Measurements from ENCODE around the gene AATK.
A peak's percentile ranks its signal among the peaks of the same experiment; 100 is the strongest.
"Not testable (repeated sequence)": the region's sequence is repeated elsewhere in the genome, so short reads cannot be mapped to it uniquely, and the experiment has no call there.

Gene AATK

DNA sequence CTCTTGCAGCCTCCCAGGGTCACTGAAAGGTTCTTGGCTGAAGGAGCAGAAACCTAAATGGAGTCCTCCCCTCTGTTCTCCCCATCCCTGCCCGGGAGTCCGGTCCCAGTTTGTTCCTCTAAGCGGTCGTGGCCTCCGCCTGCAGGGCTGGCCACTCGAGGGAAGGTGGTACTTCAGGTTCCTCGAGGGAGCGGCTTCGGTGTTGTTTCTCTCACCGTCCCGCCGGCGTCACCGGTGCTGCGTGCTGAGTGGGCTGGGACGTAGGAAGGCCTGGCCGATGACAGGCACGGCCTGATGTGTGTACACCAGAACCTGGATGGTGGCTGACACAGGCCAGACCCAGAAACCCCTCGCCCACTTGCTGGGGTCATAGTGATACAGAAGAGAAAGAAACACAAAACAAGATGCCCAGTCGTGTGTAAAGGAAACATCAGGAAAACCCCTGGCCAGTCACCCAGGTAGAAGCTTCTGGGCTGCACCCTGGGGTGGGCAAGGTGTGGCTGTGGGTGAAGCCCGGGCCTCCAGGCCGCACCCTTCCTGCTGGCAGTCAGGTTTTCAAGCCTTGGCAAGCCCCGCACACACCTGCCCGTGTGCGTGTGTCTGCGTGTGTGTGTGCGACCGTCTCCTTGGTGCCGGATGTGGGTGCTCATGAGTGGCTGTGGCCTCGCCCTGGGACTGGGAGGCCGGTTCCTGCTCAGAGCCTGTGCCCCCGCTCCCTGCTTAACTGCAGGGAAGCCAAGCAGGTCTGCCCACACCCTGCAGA, 79.1 kb downstream of the AATK start:
- Histone ChIP-seq H3K9ac (ENCODE audit: low read length) (no peak overlapping the region), H3K4me1 (ENCODE audit: control insufficient read depth, insufficient read depth, low read length) (no peaks in the 10 kb centered on the region), H3K36me3 (ENCODE audit: control insufficient read depth, insufficient read depth, low read length) (peaks cover 4% of the 10 kb centered on the region), H3K27me3 (ENCODE audit: control insufficient read depth, insufficient read depth, low read length) (no peaks in the 10 kb centered on the region), H3K4me3 (ENCODE audit: low read length) (no peak overlapping the region), H3K27ac (ENCODE audit: low read depth, low read length) (no peak overlapping the region)

DNA sequence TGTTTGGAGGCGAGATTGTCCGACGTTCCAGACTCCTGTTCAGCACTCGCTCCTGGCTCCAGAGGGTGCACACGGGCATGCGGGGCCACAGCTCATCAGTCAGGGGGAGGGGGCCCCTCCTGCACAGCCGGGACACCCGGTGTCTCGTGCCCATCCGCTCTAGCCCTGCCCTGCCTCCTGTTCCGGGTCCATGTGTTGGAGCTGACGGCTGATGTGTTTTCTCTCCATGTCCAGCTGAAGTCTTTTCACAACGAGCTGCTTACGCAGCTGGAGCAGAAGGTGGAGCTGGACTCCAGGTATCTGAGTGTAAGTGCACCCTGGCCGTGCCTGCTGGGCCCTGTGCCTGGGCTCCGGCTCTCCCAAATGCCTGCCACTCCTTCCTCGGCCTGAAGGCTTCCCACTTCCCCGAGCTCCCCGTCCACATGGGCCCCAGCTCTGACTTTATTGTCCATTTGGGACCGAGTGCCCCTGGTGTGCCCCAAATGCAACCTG, 80.6 kb downstream of the AATK start:
- no peak overlapping the region for H3K27ac ChIP-seq (ENCODE audit: low read depth, low read length)
- H3K4me1 ChIP-seq (ENCODE audit: control insufficient read depth, insufficient read depth, low read length): no peaks in the 10 kb centered on the region
- no peak overlapping the region for H3K9ac ChIP-seq (ENCODE audit: low read length)

DNA sequence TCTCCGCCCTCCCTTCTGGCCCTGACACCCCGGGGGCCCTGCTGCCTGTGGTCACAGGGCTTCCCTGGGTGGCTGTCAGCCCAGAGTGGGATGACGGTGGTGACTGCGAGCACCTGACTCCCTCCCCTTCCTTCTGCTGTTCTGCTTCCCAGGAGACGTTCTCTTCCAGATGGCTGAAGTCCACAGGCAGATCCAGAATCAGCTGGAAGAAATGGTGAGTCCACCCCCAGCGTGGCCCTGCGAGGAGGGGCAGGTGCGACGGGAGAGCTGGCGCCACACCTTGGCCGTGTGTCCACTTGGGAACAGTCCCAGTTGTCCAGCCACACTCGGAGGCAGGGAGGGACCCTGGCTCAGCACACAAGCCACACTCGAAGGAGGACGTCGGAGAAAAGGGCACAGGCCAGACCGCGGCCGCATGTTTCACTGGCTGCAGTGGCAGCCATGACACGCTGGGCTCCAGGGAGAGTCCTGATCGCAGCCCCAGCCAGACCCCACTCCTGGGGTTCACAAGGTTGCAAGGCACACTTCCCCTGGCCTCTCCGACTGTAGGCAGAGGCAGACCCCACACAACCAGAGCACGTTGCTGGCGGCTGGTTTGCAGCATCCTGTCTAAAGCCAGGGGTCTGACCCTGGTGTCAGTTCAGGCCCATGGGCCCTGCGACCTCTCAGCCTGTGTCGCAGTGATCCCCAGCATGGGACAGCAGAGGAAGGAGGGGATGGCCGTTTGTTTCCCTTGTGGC, 81.2 kb downstream of the AATK start:
- Histone ChIP-seq H3K4me1 (ENCODE audit: control insufficient read depth, insufficient read depth, low read length) (no peaks in the 10 kb centered on the region), H3K9ac (ENCODE audit: low read length) (no peak overlapping the region), H3K27ac (ENCODE audit: low read depth, low read length) (no peak overlapping the region), H3K4me3 (ENCODE audit: low read length) (no peak overlapping the region), H3K27me3 (ENCODE audit: control insufficient read depth, insufficient read depth, low read length) (no peaks in the 10 kb centered on the region), H3K36me3 (ENCODE audit: control insufficient read depth, insufficient read depth, low read length) (peaks cover 4% of the 10 kb centered on the region)

More for the DNA sequence above, 80.6 kb downstream of the AATK start:
- H3K36me3 ChIP-seq (ENCODE audit: control insufficient read depth, insufficient read depth, low read length): peaks cover 4% of the 10 kb centered on the region
- no peaks in the 10 kb centered on the region for H3K27me3 ChIP-seq (ENCODE audit: control insufficient read depth, insufficient read depth, low read length)
- no peak overlapping the region for H3K4me3 ChIP-seq (ENCODE audit: low read length)

DNA sequence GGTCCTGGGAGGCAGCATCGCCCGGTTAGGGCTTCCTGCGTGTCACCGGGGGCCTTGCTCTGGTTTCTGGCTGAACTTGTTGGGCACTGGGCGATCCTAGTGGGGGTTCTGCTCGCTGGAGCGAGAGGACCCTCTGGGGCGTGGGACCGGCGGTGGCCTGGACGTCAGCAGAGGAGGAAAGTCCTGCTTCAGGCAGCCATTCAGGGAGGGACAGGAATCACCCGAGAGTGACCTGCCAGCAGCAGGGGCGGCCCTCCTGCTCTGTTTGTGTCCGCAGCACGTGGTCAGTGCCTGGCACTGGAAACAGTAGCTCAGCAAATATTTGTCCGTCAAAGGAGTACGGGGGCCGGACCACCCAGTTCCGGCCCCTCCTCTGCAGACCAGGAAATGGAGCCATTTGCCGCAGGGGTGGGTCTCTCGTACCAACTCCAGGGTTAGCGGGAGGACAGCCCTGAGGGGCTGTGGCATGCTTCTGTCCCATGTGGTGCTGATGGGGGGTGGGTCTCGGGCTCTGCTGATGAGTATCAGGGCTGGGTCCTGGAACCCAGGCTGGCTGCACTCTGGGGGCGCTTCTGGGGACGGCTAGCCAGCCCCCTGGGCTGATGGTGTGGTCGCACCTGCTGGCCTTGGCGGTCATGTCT, 82.8 kb downstream of the AATK start:
- Histone ChIP-seq H3K27ac (ENCODE audit: low read depth, low read length) (peak overlapping the region; percentile 18), H3K4me3 (ENCODE audit: low read length) (no peak overlapping the region), H3K9ac (ENCODE audit: low read length) (no peak overlapping the region), H3K27me3 (ENCODE audit: control insufficient read depth, insufficient read depth, low read length) (no peaks in the 10 kb centered on the region), H3K36me3 (ENCODE audit: control insufficient read depth, insufficient read depth, low read length) (peaks cover 4% of the 10 kb centered on the region), H3K4me1 (ENCODE audit: control insufficient read depth, insufficient read depth, low read length) (no peaks in the 10 kb centered on the region)

DNA sequence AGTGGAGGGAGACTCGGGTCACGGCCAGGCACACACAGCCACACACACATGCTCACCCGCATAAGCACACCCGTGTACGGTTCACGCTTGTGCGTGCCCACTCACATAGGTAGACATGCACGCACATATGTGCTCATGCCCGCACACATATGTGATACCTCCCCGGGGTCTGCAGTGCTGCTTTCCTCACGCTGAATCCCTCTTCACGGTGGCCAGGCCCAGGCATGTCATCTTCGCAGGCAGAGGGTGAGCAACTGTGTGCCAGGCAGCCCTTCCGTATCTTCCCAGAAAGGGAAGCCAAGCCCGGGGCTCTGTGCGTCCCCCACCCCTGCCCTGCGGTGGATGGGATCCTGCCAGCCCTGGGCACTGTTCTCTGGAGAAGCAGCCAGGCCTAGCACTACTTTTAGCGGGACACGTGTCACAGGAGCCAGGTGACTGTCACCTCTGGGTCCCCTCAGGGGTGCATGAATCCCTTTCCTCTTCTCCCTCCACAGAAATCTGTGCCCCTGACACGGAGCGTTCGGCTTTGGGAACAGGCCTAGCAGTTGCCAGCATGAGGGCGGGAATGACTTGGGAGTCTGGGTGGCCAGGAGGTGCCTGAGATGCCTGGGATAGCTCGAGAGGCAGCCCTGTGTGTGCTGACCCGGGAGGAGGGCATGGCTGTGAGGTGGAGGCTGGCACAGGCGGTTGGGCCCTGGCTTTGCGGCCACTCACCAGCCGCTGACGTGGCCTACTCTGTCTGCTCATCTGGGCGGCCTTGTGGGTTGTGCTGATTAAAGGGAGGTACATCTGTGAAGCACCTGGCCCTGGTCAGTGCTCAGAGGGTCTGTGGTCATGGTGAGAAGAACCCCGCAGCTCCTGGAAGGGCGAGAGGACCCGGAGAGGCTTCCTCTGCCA, 83.6 kb downstream of the AATK start:
- Histone ChIP-seq H3K4me1 (ENCODE audit: control insufficient read depth, insufficient read depth, low read length) (no peaks in the 10 kb centered on the region), H3K4me3 (ENCODE audit: low read length) (no peak overlapping the region), H3K27me3 (ENCODE audit: control insufficient read depth, insufficient read depth, low read length) (no peaks in the 10 kb centered on the region), H3K27ac (ENCODE audit: low read depth, low read length) (peak overlapping the region; percentile 18), H3K9ac (ENCODE audit: low read length) (no peak overlapping the region), H3K36me3 (ENCODE audit: control insufficient read depth, insufficient read depth, low read length) (peaks cover 2% of the 10 kb centered on the region)

DNA sequence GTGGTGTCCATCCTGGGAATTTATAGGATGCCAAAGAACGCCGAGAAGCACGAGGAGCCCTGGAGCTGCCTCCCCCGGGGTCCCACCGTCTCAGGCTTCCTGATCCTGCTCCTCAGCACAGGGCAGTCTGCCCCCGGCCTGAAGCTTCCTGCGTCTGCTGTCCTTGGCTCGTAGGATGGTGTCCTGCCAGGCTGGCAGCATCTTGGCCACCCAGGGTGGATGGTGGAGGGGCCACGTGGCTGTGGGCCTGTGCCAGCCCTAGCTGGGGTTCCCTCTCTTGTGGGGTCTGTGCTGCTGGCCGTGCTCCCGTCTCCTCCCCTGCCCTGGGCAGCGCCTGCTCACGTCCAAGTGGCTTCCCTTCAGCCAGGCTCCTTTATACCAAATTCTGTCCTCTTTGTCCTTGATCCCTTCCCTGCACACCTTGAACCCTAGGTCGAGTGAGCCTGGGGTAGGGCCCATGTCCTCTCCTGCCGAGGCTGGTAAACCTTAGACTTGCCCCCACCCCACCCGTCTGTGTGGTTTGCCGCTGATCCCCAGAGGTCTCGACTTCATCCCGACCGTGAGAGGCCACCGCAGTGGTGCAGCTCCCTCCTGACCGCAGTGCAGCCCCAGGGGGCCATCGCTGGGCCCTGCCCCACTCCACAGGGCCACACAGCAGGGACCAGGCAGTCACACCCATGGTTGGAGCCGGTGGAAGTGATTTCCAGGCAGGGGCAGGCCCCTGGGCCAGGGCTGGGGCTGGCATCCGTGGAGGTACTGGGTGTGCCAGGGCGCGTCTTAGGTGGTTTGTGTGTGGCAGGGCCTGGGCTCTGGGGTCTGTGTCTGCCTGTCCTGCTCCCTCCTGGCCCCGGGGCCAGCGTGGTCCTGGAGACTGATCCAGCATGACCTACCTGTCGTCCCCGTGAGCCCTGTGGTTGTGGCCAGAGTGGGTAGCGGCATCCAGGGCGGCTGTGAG, 84.5 kb downstream of the AATK start:
- no peaks in the 10 kb centered on the region for H3K27me3 ChIP-seq (ENCODE audit: control insufficient read depth, insufficient read depth, low read length)
- no peaks in the 10 kb centered on the region for H3K4me1 ChIP-seq (ENCODE audit: control insufficient read depth, insufficient read depth, low read length)
- no peak overlapping the region for H3K4me3 ChIP-seq (ENCODE audit: low read length)
- peak overlapping the region; percentile 0 for H3K27ac ChIP-seq (ENCODE audit: low read depth, low read length)
- H3K36me3 ChIP-seq (ENCODE audit: control insufficient read depth, insufficient read depth, low read length): no peaks in the 10 kb centered on the region
- no peak overlapping the region for H3K9ac ChIP-seq (ENCODE audit: low read length)

DNA sequence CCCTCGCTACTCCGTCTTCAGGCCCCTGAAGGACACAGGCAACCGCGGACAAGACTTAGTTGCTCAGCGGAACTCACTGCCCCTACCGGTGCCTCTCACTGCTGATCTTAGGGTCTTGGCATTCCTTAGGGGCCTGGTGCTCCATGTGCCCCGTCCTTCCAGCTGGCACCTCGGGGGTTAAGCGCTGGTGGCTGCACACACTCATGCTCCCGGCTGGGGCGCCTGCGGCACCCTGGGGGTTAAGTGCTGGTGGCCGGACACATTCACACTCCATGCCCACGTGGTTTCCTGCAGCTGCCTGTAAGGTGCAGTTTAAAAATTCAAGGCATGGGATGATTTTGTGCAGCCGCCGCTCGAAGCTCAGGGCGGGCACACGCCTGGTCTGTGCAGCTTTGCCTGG, 86.0 kb downstream of the AATK start:
- Histone ChIP-seq H3K27ac (ENCODE audit: low read depth, low read length) (no peak overlapping the region), H3K36me3 (ENCODE audit: control insufficient read depth, insufficient read depth, low read length) (no peaks in the 10 kb centered on the region), H3K4me1 (ENCODE audit: control insufficient read depth, insufficient read depth, low read length) (no peaks in the 10 kb centered on the region), H3K27me3 (ENCODE audit: control insufficient read depth, insufficient read depth, low read length) (no peaks in the 10 kb centered on the region), H3K9ac (ENCODE audit: low read length) (no peak overlapping the region), H3K4me3 (ENCODE audit: low read length) (no peak overlapping the region)

DNA sequence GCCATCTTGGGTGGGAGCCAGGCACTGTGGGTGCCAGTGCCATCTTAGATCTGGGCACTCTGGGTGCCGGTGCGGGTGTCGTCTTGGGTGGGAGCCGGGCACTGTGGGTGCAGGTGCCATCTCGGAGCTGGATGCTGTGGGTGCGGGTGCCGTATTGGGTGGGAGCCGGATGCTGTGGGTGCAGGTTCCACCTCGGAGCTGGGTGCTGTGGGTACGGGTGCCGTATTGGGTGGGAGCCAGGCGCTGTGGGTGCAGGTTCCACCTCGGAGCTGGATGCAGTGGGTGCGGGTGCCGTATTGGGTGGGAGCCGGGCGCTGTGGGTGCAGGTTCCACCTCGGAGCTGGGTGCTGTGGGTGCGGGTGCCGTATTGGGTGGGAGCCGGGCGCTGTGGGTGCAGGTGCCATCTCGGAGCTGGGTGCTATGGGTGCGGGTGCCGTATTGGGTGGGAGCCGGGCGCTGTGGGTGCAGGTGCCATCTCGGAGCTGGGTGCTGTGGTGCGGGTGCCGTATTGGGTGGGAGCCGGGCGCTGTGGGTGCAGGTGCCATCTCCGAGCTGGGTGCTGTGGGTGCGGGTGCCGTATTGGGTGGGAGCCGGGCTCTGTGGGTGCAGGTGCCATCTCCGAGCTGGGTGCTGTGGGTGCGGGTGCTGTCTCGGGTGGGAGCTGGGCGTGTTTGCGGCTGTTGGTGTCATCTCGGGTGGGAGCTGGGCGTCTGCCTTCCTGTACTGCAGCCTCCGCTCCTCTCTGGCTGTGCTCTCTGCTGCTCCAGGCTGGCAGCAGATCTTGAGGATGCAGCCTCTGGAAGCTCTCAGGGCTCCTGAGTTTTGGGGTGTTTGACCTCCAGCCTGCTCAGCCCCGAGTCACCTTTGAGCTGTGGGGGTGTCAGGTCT, 87.8 kb downstream of the AATK start:
- not testable (repeated sequence) for H3K4me3 ChIP-seq (ENCODE audit: low read length); H3K27ac ChIP-seq (ENCODE audit: low read depth, low read length); H3K9ac ChIP-seq (ENCODE audit: low read length); H3K27me3 ChIP-seq (ENCODE audit: control insufficient read depth, insufficient read depth, low read length); H3K36me3 ChIP-seq (ENCODE audit: control insufficient read depth, insufficient read depth, low read length); H3K4me1 ChIP-seq (ENCODE audit: control insufficient read depth, insufficient read depth, low read length)

DNA sequence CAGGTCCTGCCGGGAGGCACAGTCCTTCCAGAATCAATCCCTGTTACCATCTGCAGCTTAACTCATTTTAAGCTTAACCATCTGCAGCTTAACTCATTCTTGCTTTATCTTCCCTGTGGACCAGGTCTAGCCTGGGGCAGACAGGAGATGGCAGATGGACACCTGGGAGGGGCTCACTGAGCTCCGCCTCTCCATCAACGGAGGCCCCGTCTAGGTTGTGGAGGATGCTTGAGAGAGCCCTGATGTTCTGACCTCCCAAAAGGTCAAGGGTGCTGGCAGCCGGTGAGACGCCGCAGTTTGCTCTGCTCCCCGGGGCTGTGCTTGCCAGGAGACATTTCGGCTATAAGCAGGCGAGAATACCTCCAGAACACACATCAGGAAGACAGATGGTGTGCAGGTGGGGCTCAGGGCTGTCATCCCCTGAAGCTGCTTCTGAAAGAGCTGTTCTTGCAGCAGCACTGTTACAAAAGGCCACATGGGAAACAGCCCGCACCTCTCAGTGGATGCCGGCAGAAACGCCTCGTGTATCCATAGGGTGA, 89.8 kb downstream of the AATK start:
- H3K9ac ChIP-seq (ENCODE audit: low read length): no peak overlapping the region
- H3K4me3 ChIP-seq (ENCODE audit: low read length): no peak overlapping the region
- no peaks in the 10 kb centered on the region for H3K36me3 ChIP-seq (ENCODE audit: control insufficient read depth, insufficient read depth, low read length)
- H3K27ac ChIP-seq (ENCODE audit: low read depth, low read length): no peak overlapping the region
- no peaks in the 10 kb centered on the region for H3K27me3 ChIP-seq (ENCODE audit: control insufficient read depth, insufficient read depth, low read length)
- no peaks in the 10 kb centered on the region for H3K4me1 ChIP-seq (ENCODE audit: control insufficient read depth, insufficient read depth, low read length)

DNA sequence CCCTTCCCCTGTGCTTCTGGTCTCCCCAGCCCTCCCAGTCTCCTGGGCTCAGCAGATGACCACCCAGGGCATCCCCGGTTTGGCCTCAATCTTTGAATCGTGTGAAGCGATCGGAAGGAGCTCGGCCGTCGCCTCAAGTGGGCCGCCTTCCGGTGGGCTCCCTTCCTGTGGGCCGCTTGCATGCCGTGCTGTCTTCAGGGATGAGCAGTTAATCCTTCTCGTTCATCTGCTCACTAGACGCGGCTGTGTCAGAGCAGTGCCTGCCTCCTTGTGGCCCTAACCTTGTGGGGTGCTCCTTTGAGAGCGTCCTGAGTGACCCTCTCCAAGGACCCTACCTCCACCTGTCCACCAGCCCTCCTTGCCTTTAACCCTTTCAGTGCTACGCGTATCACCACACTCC, 90.7 kb downstream of the AATK start:
- Histone ChIP-seq H3K4me1 (ENCODE audit: control insufficient read depth, insufficient read depth, low read length) (no peaks in the 10 kb centered on the region), H3K4me3 (ENCODE audit: low read length) (no peak overlapping the region), H3K36me3 (ENCODE audit: control insufficient read depth, insufficient read depth, low read length) (no peaks in the 10 kb centered on the region), H3K9ac (ENCODE audit: low read length) (no peak overlapping the region), H3K27me3 (ENCODE audit: control insufficient read depth, insufficient read depth, low read length) (no peaks in the 10 kb centered on the region), H3K27ac (ENCODE audit: low read depth, low read length) (no peak overlapping the region)

Data from rectal smooth muscle tissue (tissue), 1 donor.